K562 (cell line): ENCODE results near the gene RFX7. TPM values are rescaled to one million over a fixed set of nuclear protein-coding genes. Genes with fewer than 3 reads are reported as not detected.

ENCODE experiments used
- ATAC-seq: fragments of 200-7000 bp; cut with Tn5 transposase; 3 replicates; pipeline ENCODE4 v1.9.1; 2020; ENCODE audit warnings: moderate library complexity
- BruUV-seq: library from RNA; stranded (reverse); fragments of 400-500 nt; replicated peaks from 2 replicates; lab custom pipeline; 2021; lab: Mats Ljungman, UMichigan
- CTCF ChIA-PET: fragments of 300-600 bp; formaldehyde crosslinking; extraction: SDS; loops from one replicate; lab custom pipeline; 2021; ENCODE audit warnings: low intra/inter-chr PET ratio; lab: Yijun Ruan, JAX
- POLR2A ChIA-PET: fragments of 300-600, 350-650 bp; sonication (Branson Sonifier 250); formaldehyde crosslinking; extraction: SDS; loops from one replicate; lab custom pipeline; 2021; ENCODE audit warnings: antibody characterized with exemption, inconsistent platforms; lab: Yijun Ruan, JAX
- DNase-seq, 4 experiments: peaks; one replicate each; pipeline versions ENCODE4 v3.0.0 to v3.0.0-alpha.2; 2011 to 2018; ENCODE audit warnings: low spot score in 3 of 4, mixed read lengths in 3 of 4; ENCODE audit errors: extremely low read depth in 1 of 4
- FAIRE-seq: peaks from 2 replicates; lab custom pipeline; 2011; peaks lifted over from hg19 to GRCh38; lab: Jason Lieb, UNC
- H2AFZ ChIP-seq: 2 replicates; pipeline ENCODE4 v1.6.0; 2011; ENCODE audit warnings: low read depth, low read length, control low read depth, inconsistent platforms
- H3K27ac ChIP-seq: fragments of 200-600 bp; 3 replicates; pipeline ENCODE4 v1.8.0; 2011; ENCODE audit warnings: low read depth, mild to moderate bottlenecking, control low read depth, inconsistent platforms, low read length, moderate library complexity, mixed read lengths; ENCODE audit errors: extremely low read depth
- H3K27me3 ChIP-seq, 2 experiments: fragments of 300-600 bp in 1 of 2; 2 replicates in 1 of 2; 3 replicates in 1 of 2; pipeline versions ENCODE4 v1.6.0 to v1.8.0; 2011; ENCODE audit warnings: inconsistent platforms in 2 of 2, low read length in 2 of 2, mild to moderate bottlenecking in 1 of 2, mixed read lengths in 1 of 2, moderate library complexity in 1 of 2; ENCODE audit not compliant: control insufficient read depth in 2 of 2, insufficient read depth in 2 of 2
- H3K36me3 ChIP-seq: fragments of 300-600 bp; 3 replicates; pipeline ENCODE4 v1.8.0; 2011; ENCODE audit warnings: mild to moderate bottlenecking, low read length, inconsistent platforms; ENCODE audit not compliant: control insufficient read depth, insufficient read depth
- H3K4me1 ChIP-seq, 2 experiments: fragments of 200-600 bp in 1 of 2; replicated peaks in 1 of 2; 2 replicates in 1 of 2; 3 replicates in 1 of 2; pipeline versions ENCODE4 v1.5.1 to v1.8.0; 2011; ENCODE audit warnings: inconsistent platforms in 2 of 2, low read length in 2 of 2, mild to moderate bottlenecking in 1 of 2, mixed read lengths in 1 of 2, moderate library complexity in 1 of 2; ENCODE audit not compliant: control insufficient read depth in 2 of 2, insufficient read depth in 2 of 2
- H3K4me2 ChIP-seq: 2 replicates; pipeline ENCODE4 v1.6.1; 2011; ENCODE audit warnings: low read length, control low read depth, inconsistent platforms, mixed read lengths; ENCODE audit not compliant: insufficient read depth
- H3K4me3 ChIP-seq: fragments of 200-600 bp; sonication (generic), shearing (Covaris generic); 2 replicates; pipeline ENCODE4 v1.5.1; 2016; ENCODE audit warnings: control low read depth, inconsistent platforms
- H3K79me2 ChIP-seq: fragments of 200-600 bp; 3 replicates; pipeline ENCODE4 v1.8.0; 2011; ENCODE audit warnings: low read length, inconsistent platforms; ENCODE audit not compliant: control insufficient read depth, insufficient read depth
- H3K9ac ChIP-seq, 2 experiments: 2 replicates each; pipeline versions ENCODE4 v1.6.0 to v1.6.1; 2011; ENCODE audit warnings: low read depth in 2 of 2, low read length in 2 of 2, control low read depth in 1 of 2, inconsistent platforms in 1 of 2, mild to moderate bottlenecking in 1 of 2, mixed read lengths in 1 of 2; ENCODE audit not compliant: insufficient read depth in 1 of 2
- H3K9me1 ChIP-seq: one replicate; pipeline ENCODE4 v1.6.0; 2011; ENCODE audit warnings: inconsistent platforms, mild to moderate bottlenecking, low read length, moderate library complexity; ENCODE audit not compliant: control insufficient read depth, insufficient read depth
- H3K9me3 ChIP-seq: replicated peaks from 2 replicates; pipeline ENCODE4 v1.5.1; 2011; ENCODE audit warnings: low read depth, low read length, inconsistent platforms; ENCODE audit not compliant: control insufficient read depth, insufficient read depth
- H4K20me1 ChIP-seq: replicated peaks from 2 replicates; pipeline ENCODE4 v1.6.1; 2011; ENCODE audit warnings: low read length, inconsistent platforms, mixed read lengths; ENCODE audit not compliant: control insufficient read depth, insufficient read depth
- TOE1 ChIP-seq, 2 experiments: fragments of 450-650 bp in 1 of 2; sonication (generic) in 1 of 2; formaldehyde crosslinking in 1 of 2; IDR thresholded peaks; 2 replicates each; pipeline versions ENCODE4 v1.7.1 to v1.8.0; 2016 to 2022; ENCODE audit warnings: borderline replicate concordance in 2 of 2, mild to moderate bottlenecking in 2 of 2, antibody characterized with exemption in 1 of 2, inconsistent platforms in 1 of 2, low read depth in 1 of 2, missing genetic modification reagents in 1 of 2, moderate library complexity in 1 of 2
- TRIM24 ChIP-seq, 2 experiments: fragments of 450-650 bp; IDR thresholded peaks; 2 replicates each; pipeline ENCODE4 v1.6.1; 2016
- TRIM28 ChIP-seq: fragments of 450-650 bp; IDR thresholded peaks from 2 replicates; pipeline ENCODE4 v1.6.1; 2017
- XRCC3 ChIP-seq: fragments of 450-650 bp; IDR thresholded peaks from 2 replicates; pipeline ENCODE4 v1.6.1; 2017; ENCODE audit warnings: mild to moderate bottlenecking, moderate library complexity
- ZNF280A ChIP-seq: fragments of 450-650 bp; IDR thresholded peaks from 2 replicates; pipeline ENCODE4 v1.6.1; 2018; ENCODE audit warnings: mild to moderate bottlenecking, low read depth; ENCODE audit not compliant: partially characterized antibody
- ZNF512 ChIP-seq: IDR thresholded peaks from 2 replicates; pipeline ENCODE4 v1.6.1; 2016; ENCODE audit warnings: missing genetic modification characterization, missing compliant biosample characterization
- WGBS: fragments of 100-300 bp; shearing (Covaris generic); methylation state at CpG from one replicate; pipeline ENCODE4 v1.1.6; 2016; ENCODE audit warnings: low coverage, mixed read lengths; ENCODE audit not compliant: insufficient coverage; ENCODE audit errors: missing lambda C conversion rate; 5-methylcytosine and 5-hydroxymethylcytosine counted together
- in situ Hi-C: fragments of 300-500 bp; cut with MboI; formaldehyde crosslinking; loops from 4 replicates; pipeline ENCODE4 v1.15.0; 2018; ENCODE audit warnings: inconsistent platforms, mixed read lengths
- intact Hi-C: fragments of 100-400 bp; cut with micrococcal nuclease; formaldehyde crosslinking; loops from 2 replicates; pipeline ENCODE4 v1.14.2; 2022
- polyA plus RNA-seq, 8 experiments: library from polyadenylated mRNA; depleted of rRNA in 4 of 8; stranded (reverse) in 5 of 8; unstranded in 3 of 8; fragments of >200 nt; fragmentation: Nextera tagmentation in 2 of 8; fragmentation: Illumina TruSeq in 1 of 8; extraction: Ambion mirVana in 2 of 8; extraction: Trizol in 1 of 8; gene quantifications; 2 replicates each; pipeline versions ENCODE4 v1.2.1 to v1.2.3, GENCODE V29; 2011 to 2014; ENCODE audit warnings: inconsistent platforms in 1 of 8, missing spikeins in 1 of 8
- total RNA-seq, 7 experiments: library from RNA; depleted of rRNA in 6 of 7; stranded (reverse); fragments of >200 nt in 6 of 7; fragmentation: Illumina TruSeq in 2 of 7; extraction: Trizol in 2 of 7; gene quantifications; 2 replicates each; pipeline versions ENCODE4 v1.2.1 to v1.2.3, GENCODE V29; 2011 to 2021; ENCODE audit warnings: low replicate concordance in 1 of 7

The RFX7 gene
- total and polyA plus RNA-seq, 9 of the 15 experiments (the other 6 are each of a cell fraction or from before 2014, with no cell fraction given), result 2.4 to 17.9 (median 6.3) TPM

- Histone ChIP-seq H3K4me2 (no peak overlapping the region), H3K27ac (no peak overlapping the region), H3K4me1 (no peaks in the 10 kb centered on the region), H3K4me3 (no peak overlapping the region), H3K79me2 (no peaks in the 10 kb centered on the region), H3K9me3 (no peaks in the 10 kb centered on the region), H3K9me1 (no peaks in the 10 kb centered on the region), H3K9ac (no peak overlapping the region), H3K27me3 (no peaks in the 10 kb centered on the region), H4K20me1 (no peaks in the 10 kb centered on the region), H3K36me3 (no peaks in the 10 kb centered on the region), H2AFZ (no peak overlapping the region)
- intact Hi-C loops, result no loop called here
- DNase-seq, result no peak
- no peak for ATAC-seq
- ChIA-PET POLR2A (no interaction called here), CTCF (no interaction called here)
- BruUV-seq, result no TSS peak
- in situ Hi-C loops, result no loop called here
- 28% methylated on average over 3 of the region's 3 CpGs for WGBS
- FAIRE-seq, result no peak
- peak; percentile 92 for TF ChIP-seq ZNF280A
- peak; percentile 48; the same call in 1 of the 2 replicates for TF ChIP-seq XRCC3
- TF ChIP-seq TRIM24 (IDR thresholded peaks at IDR 0.05), result peak; percentile 42 to 81; a peak in 3 of 4 replicates
- TF ChIP-seq ZNF512 (tag), result no peak
- peak; percentile 95 for TF ChIP-seq TRIM28
- TF ChIP-seq TOE1 (IDR thresholded peaks at IDR 0.05; ENCODE audit: borderline replicate concordance), result no peak
- TF ChIP-seq TOE1 (CRISPR knock-in tag; IDR thresholded peaks at IDR 0.05; ENCODE audit: borderline replicate concordance, low read depth), result no peak
Observed at GRCh38 chr15:56273724-56274123, 30.0 kb upstream of the RFX7 start.
